Subcutaneous abdominal adipose tissue (tissue), 5 donors: Measurements from ENCODE around the gene STK4.

Experiments used
- H3K27ac ChIP-seq: one replicate; pipeline ENCODE4 v1.7.0; 2013; ENCODE audit warnings: low read depth, mild to moderate bottlenecking, inconsistent platforms, low read length, moderate library complexity
- H3K27me3 ChIP-seq, 5 donors: one replicate each; pipeline ENCODE4 v1.7.0; 2013; ENCODE audit warnings: low read length in 5 of 5, inconsistent platforms in 1 of 5; ENCODE audit not compliant: control insufficient read depth in 5 of 5, insufficient read depth in 4 of 5
- H3K36me3 ChIP-seq, 5 donors: one replicate each; pipeline ENCODE4 v1.7.0; 2013; ENCODE audit warnings: low read length in 5 of 5; ENCODE audit not compliant: control insufficient read depth in 5 of 5, insufficient read depth in 5 of 5
- H3K4me1 ChIP-seq, 5 donors: one replicate each; pipeline ENCODE4 v1.7.0; 2013; ENCODE audit warnings: low read length in 5 of 5, mild to moderate bottlenecking in 3 of 5, moderate library complexity in 1 of 5; ENCODE audit not compliant: control insufficient read depth in 5 of 5, insufficient read depth in 5 of 5
- H3K4me3 ChIP-seq, 5 donors: one replicate each; pipeline ENCODE4 v1.7.0; 2013; ENCODE audit warnings: low read length in 5 of 5, low read depth in 1 of 5
- H3K9ac ChIP-seq, 5 donors: one replicate each; pipeline ENCODE4 v1.7.0; 2013; ENCODE audit warnings: low read length in 5 of 5, mild to moderate bottlenecking in 4 of 5, moderate library complexity in 3 of 5
- H3K9me3 ChIP-seq, 5 donors: one replicate each; pipeline ENCODE4 v1.7.0; 2013; ENCODE audit warnings: low read length in 5 of 5; ENCODE audit not compliant: control insufficient read depth in 5 of 5
- donor health status: healthy.
- donor health status: healthy.
- donor health status: healthy.
- donor health status: healthy.
- donor health status: healthy.

Gene STK4

GRCh38 chr20:45047581-45048119 is 81.3 kb downstream of the STK4 start:
- Histone ChIP-seq H3K36me3 (peaks cover 0 to 5% (median 0%) of the 10 kb centered on the region in 5 donors), H3K9ac (no peak overlapping the region), H3K27me3 (no peaks in the 10 kb centered on the region), H3K4me3 (no peak overlapping the region), H3K27ac (no peak overlapping the region), H3K4me1 (peaks cover 0 to 7% (median 0%) of the 10 kb centered on the region in 5 donors), H3K9me3 (no peaks in the 10 kb centered on the region)

GRCh38 chr20:45049438-45049837 is 83.1 kb downstream of the STK4 start:
- Histone ChIP-seq H3K4me1 (peaks cover 0 to 11% (median 0%) of the 10 kb centered on the region in 5 donors), H3K9ac (no peak overlapping the region), H3K36me3 (peaks cover 0 to 13% (median 7%) of the 10 kb centered on the region in 5 donors), H3K27me3 (no peaks in the 10 kb centered on the region), H3K4me3 (no peak overlapping the region), H3K9me3 (no peaks in the 10 kb centered on the region), H3K27ac (no peak overlapping the region)

GRCh38 chr20:45049904-45050471 is 83.7 kb downstream of the STK4 start:
- H3K4me3 ChIP-seq: no peak overlapping the region
- no peaks in the 10 kb centered on the region for H3K27me3 ChIP-seq
- no peak overlapping the region for H3K9ac ChIP-seq
- no peak overlapping the region for H3K27ac ChIP-seq
- peaks cover 5 to 14% (median 8%) of the 10 kb centered on the region in 5 donors for H3K36me3 ChIP-seq
- H3K9me3 ChIP-seq: no peaks in the 10 kb centered on the region
- H3K4me1 ChIP-seq: peaks cover 0 to 11% (median 0%) of the 10 kb centered on the region in 5 donors

- Histone ChIP-seq H3K36me3 (peaks cover 5 to 17% (median 10%) of the 10 kb centered on the region in 5 donors), H3K4me1 (peaks cover 0 to 11% (median 0%) of the 10 kb centered on the region in 5 donors), H3K27me3 (no peaks in the 10 kb centered on the region), H3K4me3 (no peak overlapping the region), H3K9me3 (no peaks in the 10 kb centered on the region), H3K9ac (no peak overlapping the region), H3K27ac (no peak overlapping the region)
Measured at GRCh38 chr20:45051204-45052060, 85.1 kb downstream of the STK4 start.

GRCh38 chr20:45052698-45053429 is 86.6 kb downstream of the STK4 start:
- no peak overlapping the region for H3K4me3 ChIP-seq
- peaks cover 0 to 11% (median 0%) of the 10 kb centered on the region in 5 donors for H3K4me1 ChIP-seq
- H3K36me3 ChIP-seq: peaks cover 10 to 21% (median 15%) of the 10 kb centered on the region in 5 donors
- peak overlapping the region in 2 of 5 donors; percentile 3 to 22 for H3K9ac ChIP-seq
- no peaks in the 10 kb centered on the region for H3K9me3 ChIP-seq
- H3K27me3 ChIP-seq: no peaks in the 10 kb centered on the region
- H3K27ac ChIP-seq: no peak overlapping the region

GRCh38 chr20:45053430-45054351 is 87.4 kb downstream of the STK4 start:
- H3K27me3 ChIP-seq: no peaks in the 10 kb centered on the region
- peak overlapping the region in 2 of 5 donors; percentile 3 to 22 for H3K9ac ChIP-seq
- no peak overlapping the region for H3K4me3 ChIP-seq
- peaks cover 10 to 21% (median 19%) of the 10 kb centered on the region in 5 donors for H3K36me3 ChIP-seq
- no peaks in the 10 kb centered on the region for H3K9me3 ChIP-seq
- H3K27ac ChIP-seq: no peak overlapping the region
- peaks cover 0 to 11% (median 0%) of the 10 kb centered on the region in 5 donors for H3K4me1 ChIP-seq

- no peak overlapping the region for H3K27ac ChIP-seq
Measured at GRCh38 chr20:45055056-45055455, 88.7 kb downstream of the STK4 start.

GRCh38 chr20:45056473-45057173 is 90.3 kb downstream of the STK4 start:
- H3K27ac ChIP-seq: no peak overlapping the region
- peaks cover 10 to 25% (median 21%) of the 10 kb centered on the region in 5 donors for H3K36me3 ChIP-seq
- no peaks in the 10 kb centered on the region for H3K9me3 ChIP-seq
- no peak overlapping the region for H3K9ac ChIP-seq
- H3K4me3 ChIP-seq: no peak overlapping the region
- no peaks in the 10 kb centered on the region for H3K27me3 ChIP-seq
- peaks cover 0 to 6% (median 0%) of the 10 kb centered on the region in 5 donors for H3K4me1 ChIP-seq

More at GRCh38 chr20:45055056-45055455, 88.7 kb downstream of the STK4 start:
- Histone ChIP-seq H3K9ac (no peak overlapping the region), H3K36me3 (peaks cover 10 to 21% (median 17%) of the 10 kb centered on the region in 5 donors), H3K4me1 (peaks cover 0 to 7% (median 0%) of the 10 kb centered on the region in 5 donors), H3K4me3 (no peak overlapping the region), H3K27me3 (no peaks in the 10 kb centered on the region), H3K9me3 (no peaks in the 10 kb centered on the region)
